Thymus (tissue), 11 donors: ENCODE data around the gene CARNS1. TPM values are rescaled to one million over a fixed set of nuclear protein-coding genes. Genes with fewer than 3 reads are reported as not detected.

ENCODE experiments used
- DNase-seq, 9 donors: peaks; one replicate each; pipeline ENCODE4 v3.0.0-alpha.2; 2013; ENCODE audit warnings: low spot score in 9 of 9, low read depth in 6 of 9, missing footprints in 1 of 9
- H3K27ac ChIP-seq, 2 donors: one replicate each; pipeline ENCODE4 v1.5.1; 2013; ENCODE audit warnings: control low read depth in 1 of 2, low read depth in 1 of 2, low read length in 1 of 2, mild to moderate bottlenecking in 1 of 2, moderate library complexity in 1 of 2
- H3K27me3 ChIP-seq, 2 donors: one replicate each; pipeline ENCODE4 v1.5.1; 2013; ENCODE audit warnings: low read length in 1 of 2; ENCODE audit not compliant: control insufficient read depth in 2 of 2, insufficient read depth in 1 of 2
- H3K36me3 ChIP-seq, 2 donors: one replicate each; pipeline ENCODE4 v1.5.1; 2013; ENCODE audit warnings: low read length in 1 of 2, mild to moderate bottlenecking in 1 of 2, moderate library complexity in 1 of 2; ENCODE audit not compliant: control insufficient read depth in 2 of 2, insufficient read depth in 2 of 2
- H3K4me1 ChIP-seq, 2 donors: one replicate each; pipeline ENCODE4 v1.5.1; 2013; ENCODE audit warnings: low read length in 2 of 2; ENCODE audit not compliant: control insufficient read depth in 2 of 2, insufficient read depth in 2 of 2
- H3K4me3 ChIP-seq, 2 donors: one replicate each; pipeline ENCODE4 v1.5.1; 2013; ENCODE audit warnings: low read length in 2 of 2, control low read depth in 1 of 2, mild to moderate bottlenecking in 1 of 2
- H3K9me3 ChIP-seq, 2 donors: one replicate each; pipeline ENCODE4 v1.5.1; 2013; ENCODE audit warnings: low read length in 1 of 2, mild to moderate bottlenecking in 1 of 2; ENCODE audit not compliant: control insufficient read depth in 2 of 2, insufficient read depth in 1 of 2
- WGBS: extraction: QIAGEN DNeasy Blood & Tissue Kit; methylation state at CpG from one replicate; pipeline ENCODE4 v1.1.7; 2013; 5-methylcytosine and 5-hydroxymethylcytosine counted together
- polyA plus RNA-seq: library from polyadenylated mRNA; stranded (reverse); fragments of 200-250 nt; gene quantifications from one replicate; pipeline ENCODE4 v1.2.3, GENCODE V29; 2013
- total RNA-seq: library from RNA; stranded (reverse); fragments of 120-200 nt; gene quantifications from one replicate; pipeline ENCODE4 v1.2.4, GENCODE V29; 2013
- donor health status: healthy.

Gene CARNS1
- total and polyA plus RNA-seq, 2 donors = 0.57 to 1.7 TPM

- Histone ChIP-seq H3K9me3 (no peaks in the 10 kb centered on the region), H3K4me1 (peaks cover 0 to 26% of the 10 kb centered on the region in 2 donors), H3K27me3 (peaks cover 4 to 41% of the 10 kb centered on the region in 2 donors), H3K27ac (no peak overlapping the region), H3K4me3 (no peak overlapping the region), H3K36me3 (no peaks in the 10 kb centered on the region)
- 54% methylated on average over 16 of the region's 16 CpGs for WGBS
- DNase-seq = peak; percentile 48 to 88 (median 75)
Observed at GRCh38 chr11:67382276-67383136, 33.0 kb upstream of the CARNS1 start.

GRCh38 chr11:67384851-67385366 is 30.6 kb upstream of the CARNS1 start:
- no peak for DNase-seq
- 91% methylated on average over 3 of the region's 3 CpGs for WGBS
- Histone ChIP-seq H3K9me3 (no peaks in the 10 kb centered on the region), H3K4me3 (no peak overlapping the region), H3K36me3 (no peaks in the 10 kb centered on the region), H3K27ac (no peak overlapping the region), H3K4me1 (peaks cover 0 to 33% of the 10 kb centered on the region in 2 donors), H3K27me3 (peaks cover 0 to 27% of the 10 kb centered on the region in 2 donors)

- H3K4me1 ChIP-seq = peaks cover 6 to 31% of the 10 kb centered on the region in 2 donors
- DNase-seq = no peak
- H3K4me3 ChIP-seq = no peak overlapping the region
- WGBS = 56% methylated on average over 9 of the region's 9 CpGs
- H3K27me3 ChIP-seq = peaks cover 0 to 22% of the 10 kb centered on the region in 2 donors
- no peaks in the 10 kb centered on the region for H3K36me3 ChIP-seq
- H3K9me3 ChIP-seq = no peaks in the 10 kb centered on the region
- no peak overlapping the region for H3K27ac ChIP-seq
Observed at GRCh38 chr11:67387069-67387468, 28.4 kb upstream of the CARNS1 start.

- H3K4me1 ChIP-seq = peaks cover 9 to 31% of the 10 kb centered on the region in 2 donors
- H3K27ac ChIP-seq = no peak overlapping the region
- 82% methylated on average over 6 of the region's 6 CpGs for WGBS
- H3K27me3 ChIP-seq = peaks cover 0 to 20% of the 10 kb centered on the region in 2 donors
- DNase-seq = no peak
- H3K4me3 ChIP-seq = no peak overlapping the region
- H3K36me3 ChIP-seq = no peaks in the 10 kb centered on the region
- no peaks in the 10 kb centered on the region for H3K9me3 ChIP-seq
Observed at GRCh38 chr11:67387518-67387917, 28.0 kb upstream of the CARNS1 start.

- Histone ChIP-seq H3K36me3 (peaks cover 11 to 13% of the 10 kb centered on the region in 2 donors), H3K4me1 (peaks cover 11 to 34% of the 10 kb centered on the region in 2 donors), H3K27ac (no peak overlapping the region), H3K4me3 (no peak overlapping the region), H3K27me3 (peaks cover 0 to 18% of the 10 kb centered on the region in 2 donors), H3K9me3 (no peaks in the 10 kb centered on the region)
- WGBS = 86% methylated on average over 6 of the region's 6 CpGs
- no peak for DNase-seq
Observed at GRCh38 chr11:67389477-67389876, 26.0 kb upstream of the CARNS1 start.

GRCh38 chr11:67390947-67391303 is 24.6 kb upstream of the CARNS1 start:
- H3K36me3 ChIP-seq = peaks cover 20 to 22% of the 10 kb centered on the region in 2 donors
- peaks cover 11 to 34% of the 10 kb centered on the region in 2 donors for H3K4me1 ChIP-seq
- H3K4me3 ChIP-seq = peak overlapping the region; percentile 67 to 89
- no peak for DNase-seq
- 20% methylated on average over 15 of the region's 15 CpGs for WGBS
- H3K27me3 ChIP-seq = peaks cover 0 to 5% of the 10 kb centered on the region in 2 donors
- no peaks in the 10 kb centered on the region for H3K9me3 ChIP-seq
- peak overlapping the region; percentile 81 to 84 for H3K27ac ChIP-seq

- Histone ChIP-seq H3K4me3 (peak within 1 kb of the TSS; percentile 83 to 89), H3K36me3 (peaks cover 26 to 29% of the 10 kb centered on the region in 2 donors), H3K9me3 (no peaks in the 10 kb centered on the region), H3K27me3 (peaks cover 0 to 5% of the 10 kb centered on the region in 2 donors), H3K4me1 (peaks cover 11 to 40% of the 10 kb centered on the region in 2 donors), H3K27ac (peak within 1 kb of the TSS; percentile 81 to 84)
- DNase-seq = peak in 8 of 9 donors; percentile 88 to 97 (median 92)
- under 1% methylated on average over 75 of the region's 75 CpGs for WGBS
Observed at GRCh38 chr11:67391304-67392182, 23.9 kb upstream of the CARNS1 start, which contains the start of gene RAD9A. TSS of gene RAD9A (plus strand) at chr11:67391986. CDS start at chr11:67392045, 59 bp downstream.

GRCh38 chr11:67392183-67392715 is 23.2 kb upstream of the CARNS1 start:
- Histone ChIP-seq H3K4me3 (peak overlapping the region; percentile 83 to 89), H3K27me3 (no peaks in the 10 kb centered on the region), H3K9me3 (no peaks in the 10 kb centered on the region), H3K36me3 (peaks cover 33 to 36% of the 10 kb centered on the region in 2 donors), H3K4me1 (peaks cover 11 to 42% of the 10 kb centered on the region in 2 donors), H3K27ac (peak overlapping the region in 1 of 2 donors; percentile 25)
- no peak for DNase-seq
- WGBS = 18% methylated on average over 31 of the region's 31 CpGs
